IPS DF 6.9 (cell line): ENCODE results near the gene FAM32A.

ENCODE experiments used
- DNase-seq: peaks from one replicate; pipeline ENCODE4 v3.0.0-alpha.2; 2013; ENCODE audit warnings: low read depth, low spot score
- H3K27ac ChIP-seq: one replicate; pipeline ENCODE4 v1.5.1; 2013; ENCODE audit warnings: low read length, control low read depth
- H3K27me3 ChIP-seq: 2 replicates; pipeline ENCODE4 v1.6.1; 2013; ENCODE audit warnings: mild to moderate bottlenecking, low read length; ENCODE audit not compliant: control insufficient read depth, insufficient read depth
- H3K36me3 ChIP-seq: 2 replicates; pipeline ENCODE4 v1.6.1; 2013; ENCODE audit warnings: low read length; ENCODE audit not compliant: control insufficient read depth, insufficient read depth
- H3K4me1 ChIP-seq: 2 replicates; pipeline ENCODE4 v1.6.1; 2013; ENCODE audit warnings: low read length; ENCODE audit not compliant: control insufficient read depth, insufficient read depth
- H3K4me3 ChIP-seq: 2 replicates; pipeline ENCODE4 v1.5.1; 2013; ENCODE audit warnings: mild to moderate bottlenecking, low read length
- H3K9me3 ChIP-seq: 2 replicates; pipeline ENCODE4 v1.6.1; 2013; ENCODE audit warnings: low read length, inconsistent platforms; ENCODE audit not compliant: control insufficient read depth, insufficient read depth
- WGBS: extraction: QIAGEN DNeasy Blood & Tissue Kit; methylation state at CpG from one replicate; pipeline ENCODE4 v1.1.7; 2013; ENCODE audit warnings: mixed read lengths, missing lambda C conversion rate; ENCODE audit not compliant: insufficient read length, insufficient coverage; 5-methylcytosine and 5-hydroxymethylcytosine counted together

Gene FAM32A

DNA sequence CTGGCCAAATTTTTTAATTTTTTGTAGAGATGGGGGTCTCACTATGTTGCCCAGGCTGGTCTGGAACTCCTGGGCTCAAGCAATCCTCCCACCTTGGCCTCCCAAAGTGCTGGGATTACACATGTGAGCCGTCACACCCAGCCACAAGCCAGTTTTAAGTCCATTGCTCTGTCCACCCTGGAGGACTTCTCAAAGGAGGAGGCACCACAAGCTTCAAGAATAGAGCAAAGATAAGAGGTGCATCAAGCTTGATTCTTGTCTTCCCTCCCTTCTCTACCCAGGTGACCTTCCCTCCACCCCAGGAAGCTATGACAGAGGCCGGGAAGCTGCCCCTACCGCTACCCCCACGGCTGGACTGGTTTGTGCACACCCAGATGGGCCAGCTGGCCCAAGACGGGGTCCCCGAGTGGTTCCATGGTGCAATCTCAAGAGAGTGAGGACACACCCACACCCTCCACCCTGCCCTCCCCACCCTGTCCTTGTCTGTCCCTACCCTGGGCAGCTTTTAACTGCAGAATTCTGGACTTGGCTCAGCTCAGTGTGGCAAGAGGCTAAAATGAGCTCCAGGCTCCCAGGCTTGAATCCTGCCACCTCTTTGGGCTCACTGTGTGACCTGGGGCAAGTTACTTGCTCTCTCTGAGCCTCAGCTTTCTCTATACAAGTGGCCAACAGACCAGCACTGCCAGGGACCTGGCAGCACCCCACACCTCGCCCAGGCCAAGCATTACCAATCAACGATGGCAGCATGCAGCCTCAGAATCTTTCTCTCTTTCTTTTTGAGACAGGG is 36.6 kb upstream of the FAM32A start:
- Histone ChIP-seq H3K27ac (no peak overlapping the region), H3K4me3 (no peak overlapping the region), H3K36me3 (no peaks in the 10 kb centered on the region), H3K9me3 (no peaks in the 10 kb centered on the region), H3K4me1 (0 out of 2 replicates have a peak, but pooled peaks cover 4% of the 10 kb centered on the region), H3K27me3 (no peaks in the 10 kb centered on the region)
- DNase-seq, result no peak
- WGBS, result no CpG with 5 or more reads among the region's 8 CpGs

DNA sequence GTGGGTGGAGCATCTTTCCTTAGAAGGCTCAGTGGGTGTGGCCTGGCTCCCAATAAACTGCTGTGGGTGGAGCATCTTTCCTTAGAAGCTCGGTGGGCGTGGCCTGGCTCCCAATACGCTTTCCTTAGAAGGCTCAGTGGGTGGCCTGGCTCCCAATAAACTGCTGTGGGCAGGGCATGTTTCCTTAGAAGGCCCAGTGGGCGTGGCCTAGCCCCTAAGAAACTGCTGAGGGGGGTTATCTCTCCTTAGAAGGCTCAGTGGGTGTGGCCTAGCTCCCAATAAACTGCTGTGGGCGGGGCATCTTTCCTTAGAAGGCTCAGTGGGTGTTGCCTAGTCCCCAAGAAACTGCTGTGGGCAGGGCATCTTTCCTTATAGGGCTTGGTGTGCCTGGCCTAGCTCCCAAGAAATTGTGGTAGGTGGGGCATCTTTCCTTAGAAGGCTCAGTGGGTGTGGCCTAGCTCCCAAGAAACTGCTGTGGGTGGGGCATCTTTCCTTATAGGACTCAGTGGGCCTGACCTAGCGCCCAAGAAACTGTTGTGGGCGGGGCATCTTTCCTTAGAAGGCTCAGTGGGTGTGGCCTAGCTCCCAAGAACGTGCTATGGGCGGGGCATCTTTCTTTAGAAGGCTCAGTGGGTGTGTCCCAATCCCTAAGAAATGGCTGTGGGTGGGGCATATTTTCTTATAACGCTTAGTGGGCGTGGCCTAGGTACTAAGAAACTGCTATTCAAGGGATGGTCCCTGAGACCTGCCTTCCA is 31.5 kb upstream of the FAM32A start:
- no peaks in the 10 kb centered on the region for H3K27me3 ChIP-seq
- WGBS, result no CpG with 5 or more reads among the region's 11 CpGs
- no peak overlapping the region for H3K4me3 ChIP-seq
- H3K4me1 ChIP-seq, result no peaks in the 10 kb centered on the region
- DNase-seq, result no peak
- no peak overlapping the region for H3K27ac ChIP-seq
- H3K36me3 ChIP-seq, result no peaks in the 10 kb centered on the region
- no peaks in the 10 kb centered on the region for H3K9me3 ChIP-seq

DNA sequence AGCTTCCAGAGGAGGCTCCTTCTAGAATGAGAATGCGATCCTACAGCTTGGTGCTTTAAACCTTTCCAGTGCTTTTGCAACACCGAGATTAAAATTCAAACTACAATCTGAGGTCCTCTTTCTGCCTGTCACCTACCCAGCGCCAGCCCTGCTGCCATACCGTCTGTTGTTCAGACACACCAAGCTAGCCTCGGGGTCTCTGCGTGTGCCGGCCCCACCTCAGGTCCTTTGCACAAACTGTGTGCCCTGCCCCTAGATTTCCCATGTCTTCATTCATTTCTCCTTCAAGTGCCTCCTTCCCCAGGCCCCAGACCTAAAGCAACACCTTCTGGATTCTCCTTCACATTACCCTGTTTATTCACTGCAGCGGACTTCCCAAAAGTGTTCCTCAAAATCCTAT is 30.7 kb upstream of the FAM32A start:
- Histone ChIP-seq H3K4me1 (no peaks in the 10 kb centered on the region), H3K4me3 (no peak overlapping the region), H3K27me3 (no peaks in the 10 kb centered on the region), H3K27ac (no peak overlapping the region), H3K9me3 (no peaks in the 10 kb centered on the region), H3K36me3 (no peaks in the 10 kb centered on the region)
- WGBS, result no CpG with 5 or more reads among the region's 8 CpGs
- DNase-seq, result no peak

DNA sequence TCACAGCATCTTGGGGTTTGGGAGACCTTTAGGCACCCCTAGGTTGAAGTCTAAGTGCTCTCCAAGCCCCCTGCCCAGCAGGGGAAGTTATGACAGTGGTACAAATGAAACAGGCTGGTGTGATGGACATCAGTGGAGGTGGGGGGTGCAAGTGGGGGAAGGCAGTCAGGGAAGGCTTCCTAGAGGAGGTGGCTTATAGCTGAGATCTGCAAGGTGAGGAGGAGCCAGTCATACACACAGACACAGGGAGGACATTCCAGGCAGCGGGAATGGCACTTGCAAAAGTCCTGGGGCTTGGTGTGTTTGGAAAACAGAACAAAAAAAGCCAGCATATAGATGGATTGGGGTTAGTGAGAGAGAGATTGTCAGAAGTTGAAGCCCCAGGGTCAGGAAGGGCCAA is 30.1 kb upstream of the FAM32A start:
- H3K4me1 ChIP-seq, result no peaks in the 10 kb centered on the region
- H3K9me3 ChIP-seq, result no peaks in the 10 kb centered on the region
- WGBS, result no CpG with 5 or more reads among the region's 1 CpG
- no peak overlapping the region for H3K27ac ChIP-seq
- H3K27me3 ChIP-seq, result no peaks in the 10 kb centered on the region
- no peak for DNase-seq
- H3K4me3 ChIP-seq, result no peak overlapping the region
- H3K36me3 ChIP-seq, result no peaks in the 10 kb centered on the region

DNA sequence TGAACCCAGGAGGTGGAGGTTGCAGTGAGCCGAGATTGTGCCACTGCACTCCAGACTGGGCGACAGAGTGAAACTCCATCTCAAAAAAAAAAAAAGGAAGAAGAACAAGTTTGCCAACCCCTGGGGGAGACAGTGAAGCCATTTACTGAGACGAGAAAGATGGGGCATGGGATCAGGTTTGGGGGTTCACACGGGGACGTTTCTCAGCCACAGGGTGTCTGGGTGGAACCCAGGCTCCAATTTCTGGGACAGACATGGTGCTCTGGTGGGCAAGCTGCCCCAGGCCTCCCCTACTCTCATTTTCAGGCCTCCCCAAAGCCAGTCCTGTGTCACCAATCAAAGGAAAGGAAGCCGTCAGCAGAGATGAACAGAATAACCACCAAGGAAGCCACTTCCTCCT is 28.3 kb upstream of the FAM32A start:
- no peak for DNase-seq
- no CpG with 5 or more reads among the region's 6 CpGs for WGBS
- Histone ChIP-seq H3K4me3 (no peak overlapping the region), H3K9me3 (no peaks in the 10 kb centered on the region), H3K27me3 (no peaks in the 10 kb centered on the region), H3K4me1 (no peaks in the 10 kb centered on the region), H3K36me3 (no peaks in the 10 kb centered on the region), H3K27ac (no peak overlapping the region)

DNA sequence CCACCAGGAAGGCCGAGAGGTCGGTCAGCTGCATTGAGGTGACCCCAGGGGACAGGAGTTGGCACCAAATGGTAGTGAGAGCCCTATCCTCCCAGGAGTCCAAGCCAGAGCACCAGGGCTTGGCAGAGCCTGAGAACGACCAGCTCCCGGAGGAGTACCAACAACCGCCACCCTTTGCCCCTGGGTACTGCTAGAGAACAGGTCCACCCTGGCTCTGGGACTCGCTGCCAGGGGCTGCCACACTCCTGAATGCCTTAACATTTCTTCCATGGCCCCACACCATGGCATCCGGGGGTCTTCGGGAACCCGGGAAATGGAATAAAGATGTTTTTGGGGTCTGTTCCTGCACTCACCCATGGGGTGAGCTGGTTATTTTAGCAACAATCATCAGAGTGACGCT is 27.6 kb upstream of the FAM32A start:
- Histone ChIP-seq H3K27me3 (no peaks in the 10 kb centered on the region), H3K4me3 (no peak overlapping the region), H3K4me1 (no peaks in the 10 kb centered on the region), H3K36me3 (no peaks in the 10 kb centered on the region), H3K9me3 (no peaks in the 10 kb centered on the region), H3K27ac (no peak overlapping the region)
- no peak for DNase-seq
- no CpG with 5 or more reads among the region's 10 CpGs for WGBS

DNA sequence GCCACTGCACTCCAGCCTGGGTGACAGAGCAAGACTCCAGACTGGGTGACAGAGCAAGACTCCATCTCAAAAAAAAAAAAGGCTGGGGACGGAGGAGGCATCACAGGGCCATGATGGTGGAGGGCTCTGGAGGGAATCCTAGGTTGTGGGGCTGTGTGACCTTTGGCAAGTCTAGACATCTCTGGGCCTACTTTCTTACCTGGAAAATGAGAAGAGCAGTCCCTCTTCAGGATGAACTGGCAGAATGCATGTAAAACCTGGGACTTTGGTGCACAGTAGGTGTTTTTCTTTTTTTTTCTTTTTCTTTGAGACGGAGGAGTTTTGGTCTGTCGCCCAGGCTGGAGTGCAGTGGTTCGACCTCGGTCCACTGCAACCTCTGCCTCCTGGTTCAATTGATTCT is 25.6 kb upstream of the FAM32A start:
- Histone ChIP-seq H3K27me3 (no peaks in the 10 kb centered on the region), H3K36me3 (no peaks in the 10 kb centered on the region), H3K9me3 (no peaks in the 10 kb centered on the region), H3K4me3 (no peak overlapping the region), H3K4me1 (no peaks in the 10 kb centered on the region), H3K27ac (no peak overlapping the region)
- no peak for DNase-seq
- WGBS, result no CpG with 5 or more reads among the region's 5 CpGs

DNA sequence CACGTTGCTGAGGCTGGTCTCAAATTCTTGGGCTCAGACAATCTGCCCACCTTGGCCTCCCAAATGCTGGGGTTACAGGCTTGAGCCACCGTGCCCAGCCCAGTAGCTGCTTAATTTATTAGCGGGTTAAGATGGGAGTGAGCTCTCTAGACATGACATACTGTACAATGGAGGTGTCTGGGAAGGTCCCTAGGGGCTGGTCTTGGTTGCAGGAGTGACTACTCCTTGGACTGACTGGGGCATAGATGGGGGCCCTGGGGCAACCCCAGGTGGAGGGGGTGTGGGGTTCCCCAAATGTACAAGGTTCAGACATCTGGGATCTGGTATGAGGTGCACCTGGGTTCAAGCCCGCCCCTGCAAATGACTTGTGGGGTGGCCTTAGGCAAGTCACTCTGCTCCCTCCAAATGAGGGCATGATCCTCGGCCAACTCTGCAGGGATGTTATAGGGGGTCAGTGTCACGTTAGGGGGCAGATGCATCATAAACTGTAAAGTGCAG is 24.7 kb upstream of the FAM32A start:
- Histone ChIP-seq H3K4me1 (no peaks in the 10 kb centered on the region), H3K9me3 (no peaks in the 10 kb centered on the region), H3K36me3 (no peaks in the 10 kb centered on the region), H3K4me3 (no peak overlapping the region), H3K27ac (no peak overlapping the region), H3K27me3 (no peaks in the 10 kb centered on the region)
- no peak for DNase-seq
- WGBS, result no CpG with 5 or more reads among the region's 6 CpGs

DNA sequence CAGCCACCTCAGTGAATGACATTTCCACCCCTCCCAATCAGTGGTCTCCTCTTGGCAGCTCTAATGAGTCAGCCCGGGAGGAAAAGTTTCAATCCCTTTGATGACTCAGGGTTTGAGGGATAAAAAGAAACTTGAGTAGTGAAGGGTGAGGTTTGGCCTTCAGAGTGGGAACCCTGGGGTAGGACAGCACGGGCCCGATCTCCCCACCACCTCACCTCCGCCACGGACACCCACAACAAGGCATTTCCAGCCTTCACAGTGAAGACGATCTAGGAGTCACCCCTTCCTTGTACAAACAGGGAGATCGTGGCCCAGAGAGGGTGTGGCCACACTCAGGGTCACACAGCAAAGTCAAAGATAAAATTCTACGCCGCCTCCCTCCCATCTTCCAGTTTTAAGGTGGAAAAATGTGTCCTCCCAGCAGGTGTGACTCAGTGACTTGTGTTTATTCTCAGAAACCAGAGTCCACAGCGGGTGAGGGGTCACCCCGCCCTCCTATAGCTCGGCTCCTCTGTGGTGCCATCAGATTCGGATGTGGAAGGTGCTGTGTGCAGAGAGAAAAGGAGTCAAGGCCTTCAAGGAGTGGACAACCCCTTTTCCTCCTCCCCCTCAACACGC is 24.2 kb upstream of the FAM32A start:
- Histone ChIP-seq H3K27ac (no peak overlapping the region), H3K4me3 (no peak overlapping the region), H3K4me1 (no peaks in the 10 kb centered on the region), H3K27me3 (no peaks in the 10 kb centered on the region), H3K36me3 (no peaks in the 10 kb centered on the region), H3K9me3 (no peaks in the 10 kb centered on the region)
- WGBS, result no CpG with 5 or more reads among the region's 14 CpGs
- DNase-seq, result no peak

DNA sequence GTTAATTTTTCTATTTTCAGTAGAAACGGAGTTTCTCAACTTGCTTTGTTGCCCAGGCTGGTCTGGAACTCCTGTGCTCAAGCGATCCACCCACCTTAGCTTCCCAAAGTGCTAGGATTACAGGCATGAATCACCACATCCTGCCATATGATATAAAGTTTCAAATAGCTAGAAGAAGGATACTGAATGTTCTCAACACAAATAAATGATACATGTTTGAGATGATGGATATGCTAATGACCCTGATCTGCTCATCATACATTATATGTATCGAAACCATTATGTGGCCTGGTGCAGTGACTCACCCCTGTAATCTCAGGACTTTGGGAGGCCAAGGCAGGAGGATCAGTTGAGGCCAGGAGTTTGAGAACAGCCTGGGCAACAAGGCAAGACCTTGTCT is 23.4 kb upstream of the FAM32A start:
- Histone ChIP-seq H3K36me3 (no peaks in the 10 kb centered on the region), H3K27me3 (no peaks in the 10 kb centered on the region), H3K27ac (no peak overlapping the region), H3K4me1 (no peaks in the 10 kb centered on the region), H3K9me3 (no peaks in the 10 kb centered on the region), H3K4me3 (no peak overlapping the region)
- DNase-seq, result no peak
- no CpG with 5 or more reads among the region's 3 CpGs for WGBS
